ENCODE measurements around the gene MRPL52.
"Not testable (repeated sequence)": the region's sequence is repeated elsewhere in the genome, so short reads cannot be mapped to it uniquely, and the experiment has no call there.

Gene MRPL52

GRCh38 chr14:22821193-22822015 lies 8.3 kb upstream of the MRPL52 start:
- Mint-ChIP-seq H3K4me3 (peak overlapping the region; percentile 11 to 76 (median 73)), H3K27me3 (ENCODE audit: low read depth) (peaks cover 7% of the 10 kb centered on the region), H3K4me1 (peaks cover 55% of the 10 kb centered on the region), H3K9me3 (no peaks in the 10 kb centered on the region), H3K27ac (peak overlapping the region; percentile 91 to 93 (median 91)), H3K36me3 (ENCODE audit: low read depth) (no peaks in the 10 kb centered on the region)
- TF ChIP-seq CTCF (IDR thresholded peaks at IDR 0.05; ENCODE audit: unreplicated experiment in 3 of 3): no peak

- no peak for TF ChIP-seq CTCF (IDR thresholded peaks at IDR 0.05; ENCODE audit: unreplicated experiment in 3 of 3)
- Mint-ChIP-seq H3K9me3 (no peaks in the 10 kb centered on the region), H3K27ac (peak overlapping the region; percentile 91 to 93 (median 91)), H3K4me1 (peaks cover 55% of the 10 kb centered on the region), H3K27me3 (ENCODE audit: low read depth) (peaks cover 7% of the 10 kb centered on the region), H3K36me3 (ENCODE audit: low read depth) (no peaks in the 10 kb centered on the region), H3K4me3 (peak overlapping the region; percentile 73 to 85 (median 76))
Measured at GRCh38 chr14:22822016-22822570, 7.6 kb upstream of the MRPL52 start.

GRCh38 chr14:22822571-22823098 lies 7.1 kb upstream of the MRPL52 start:
- Mint-ChIP-seq H3K4me1 (peaks cover 54% of the 10 kb centered on the region), H3K36me3 (ENCODE audit: low read depth) (no peaks in the 10 kb centered on the region), H3K4me3 (peak overlapping the region; percentile 73 to 85 (median 76)), H3K27ac (peak overlapping the region; percentile 91 to 93 (median 91)), H3K27me3 (ENCODE audit: low read depth) (peaks cover 7% of the 10 kb centered on the region), H3K9me3 (no peaks in the 10 kb centered on the region)
- peak; percentile 88 to 98 (median 93) for TF ChIP-seq CTCF (IDR thresholded peaks at IDR 0.05; ENCODE audit: unreplicated experiment in 3 of 3)

GRCh38 chr14:22824711-22825359 lies 4.9 kb upstream of the MRPL52 start:
- peak overlapping the region; percentile 19 to 45 (median 41) for H3K4me3 Mint-ChIP-seq
- no peak for TF ChIP-seq CTCF (IDR thresholded peaks at IDR 0.05; ENCODE audit: unreplicated experiment in 3 of 3)

GRCh38 chr14:22829076-22829660 lies 519 bp upstream of the MRPL52 start:
- peak overlapping the region; percentile 58 to 95 (median 90) for H3K27ac Mint-ChIP-seq
- H3K36me3 Mint-ChIP-seq (ENCODE audit: low read depth): peaks cover 11% of the 10 kb centered on the region
- H3K4me3 Mint-ChIP-seq: peak overlapping the region; percentile 84 to 96 (median 85)
- H3K4me1 Mint-ChIP-seq: peaks cover 27% of the 10 kb centered on the region
- not testable (repeated sequence) for H3K27me3 Mint-ChIP-seq (ENCODE audit: low read depth); H3K9me3 Mint-ChIP-seq

More at GRCh38 chr14:22824711-22825359, 4.9 kb upstream of the MRPL52 start:
- Mint-ChIP-seq H3K36me3 (ENCODE audit: low read depth) (no peaks in the 10 kb centered on the region), H3K4me1 (peaks cover 43% of the 10 kb centered on the region), H3K9me3 (no peaks in the 10 kb centered on the region), H3K27ac (peak overlapping the region; percentile 51 to 86 (median 81)), H3K27me3 (ENCODE audit: low read depth) (peaks cover 7% of the 10 kb centered on the region)

Data from nephron (organoid).